Measurements from ENCODE around the gene USP47. TPM values are rescaled to one million over a fixed set of nuclear protein-coding genes. Genes with fewer than 3 reads are reported as not detected.

USP47 gene
- total and polyA plus RNA-seq, 2 of the 8 experiments (the other 6 are each of a cell fraction or from before 2014, with no cell fraction given): 4.2 to 21.3 TPM

DNA sequence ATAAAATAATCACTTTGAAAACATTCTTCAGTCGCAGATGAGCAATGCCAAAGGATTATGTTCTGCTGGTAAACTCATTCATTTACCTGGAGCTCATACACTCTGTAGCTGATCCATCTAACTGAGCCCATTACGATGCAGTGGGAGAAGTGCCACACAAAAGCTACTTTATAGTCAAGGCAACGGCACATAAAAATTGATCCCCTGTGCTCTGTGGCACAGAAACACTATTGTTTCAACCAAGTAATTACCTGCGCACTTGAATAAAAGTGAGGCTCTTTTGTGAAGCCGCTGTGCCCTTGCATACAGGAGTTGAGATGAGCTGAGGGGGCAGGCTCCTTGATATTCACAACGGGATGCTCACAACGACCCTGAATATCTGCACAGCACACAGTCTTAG, 159.4 kb downstream of the USP47 start:
- Histone ChIP-seq H2BK120ac (replicated peaks; ENCODE audit: low read depth, low read length) (no peak overlapping the region), H3K23ac (ENCODE audit: insufficient read length) (no peak overlapping the region), H2BK5ac (ENCODE audit: low read depth, low read length) (no peak overlapping the region), H2AK5ac (ENCODE audit: low read depth, low read length) (no peak overlapping the region), H3K4me1 (replicated peaks in 1 of 4; ENCODE audit: control insufficient read depth in 3 of 4, insufficient read depth in 4 of 4, low read length in 3 of 4) (no peaks in the 10 kb centered on the region), H3K18ac (ENCODE audit: extremely low read depth, low read length) (no peak overlapping the region), H2BK20ac (ENCODE audit: low read length) (no peak overlapping the region), H2BK15ac (ENCODE audit: low read length) (no peak overlapping the region), H3K27ac (ENCODE audit: low read depth, low read length) (no peak overlapping the region), H3K4ac (replicated peaks; ENCODE audit: insufficient read length, low read depth, low read length) (no peak overlapping the region), H3K9me3 (ENCODE audit: insufficient read depth in 2 of 2, low read depth in 1 of 2, low read length in 1 of 2) (no peaks in the 10 kb centered on the region), H3K4me2 (ENCODE audit: insufficient read depth in 1 of 2, low read depth in 2 of 2, low read length in 2 of 2) (no peak overlapping the region), H3K23me2 (ENCODE audit: low read depth, low read length) (no peaks in the 10 kb centered on the region), H3K79me1 (ENCODE audit: low read depth, low read length) (no peaks in the 10 kb centered on the region), H4K20me1 (replicated peaks in 1 of 2; ENCODE audit: control insufficient read depth in 1 of 2, insufficient read depth in 2 of 2, low read length in 2 of 2) (peaks cover 1 to 2% of the 10 kb centered on the region in 2 experiments), H3K36me3 (ENCODE audit: control insufficient read depth in 2 of 4, insufficient read depth in 4 of 4, low read length in 3 of 4) (peaks cover 5 to 18% (median 12%) of the 10 kb centered on the region in 4 experiments; a peak in 6 of 8 replicates), H2AFZ (ENCODE audit: low read length) (no peak overlapping the region), H4K8ac (ENCODE audit: extremely low read depth, insufficient read depth, low read length) (no peak overlapping the region), H3K79me2 (ENCODE audit: control insufficient read depth in 1 of 2, insufficient read depth in 2 of 2, low read length in 2 of 2) (no peaks in the 10 kb centered on the region), H3K56ac (replicated peaks; ENCODE audit: insufficient read length, low read depth, low read length) (no peak overlapping the region), H3K4me3 (ENCODE audit: extremely low read depth in 1 of 4, insufficient read depth in 2 of 4, low read depth in 3 of 4, low read length in 4 of 4) (no peak overlapping the region), H3K9ac (replicated peaks in 1 of 4; ENCODE audit: extremely low read depth in 1 of 4, low read depth in 3 of 4, low read length in 3 of 4) (no peak overlapping the region), H3K27me3 (replicated peaks in 1 of 4; ENCODE audit: control insufficient read depth in 3 of 4, extremely low read depth in 1 of 4, insufficient read depth in 3 of 4, low read length in 3 of 4) (no peaks in the 10 kb centered on the region), H4K5ac (ENCODE audit: insufficient read length, low read depth, low read length) (no peak overlapping the region), H2BK12ac (ENCODE audit: low read depth, low read length) (no peak overlapping the region), H4K91ac (replicated peaks; ENCODE audit: insufficient read length, low read length) (no peak overlapping the region), H3K14ac (ENCODE audit: insufficient read length) (no peak overlapping the region)
- no peak for DNase-seq (ENCODE audit: low read depth in 1 of 2, low spot score in 2 of 2)
- CTCF ChIA-PET (ENCODE audit: partially characterized antibody): interaction anchor here (1.2 kb wide), 1 partner anchor 21 kb away, joined by 3 read pairs; no protein-coding TSS in a partner anchor
- WGBS, 2 experiments (ENCODE audit: extremely low coverage in 1 of 2, insufficient coverage in 1 of 2, insufficient read length in 1 of 2, insufficient replicate concordance in 2 of 2, low coverage in 1 of 2, low lambda C conversion rate in 2 of 2, missing lambda C conversion rate in 1 of 2): 90% methylated on average over 7 of the region's 7 CpGs; no CpG with 5 or more reads in 1 of the 2 experiments
- POLR2A ChIA-PET (ENCODE audit: partially characterized antibody): interaction anchor here (1.0 kb wide), 1 partner anchor 10 kb away, joined by 3 read pairs; no protein-coding TSS in a partner anchor
- FAIRE-seq: no peak
- TF ChIP-seq CBX8 (IDR thresholded peaks at IDR 0.05; ENCODE audit: borderline replicate concordance, low read depth, low read length) (no peak), RAD21 (IDR thresholded peaks at IDR 0.05 in 1 of 2, conservative IDR thresholded peaks at IDR 0.05 in 1 of 2; ENCODE audit: low read depth in 2 of 2, low read length in 2 of 2) (no peak), CHD1 (IDR thresholded peaks at IDR 0.05; ENCODE audit: low read depth, low read length) (no peak)
- TF ChIP-seq, protein P1, sequence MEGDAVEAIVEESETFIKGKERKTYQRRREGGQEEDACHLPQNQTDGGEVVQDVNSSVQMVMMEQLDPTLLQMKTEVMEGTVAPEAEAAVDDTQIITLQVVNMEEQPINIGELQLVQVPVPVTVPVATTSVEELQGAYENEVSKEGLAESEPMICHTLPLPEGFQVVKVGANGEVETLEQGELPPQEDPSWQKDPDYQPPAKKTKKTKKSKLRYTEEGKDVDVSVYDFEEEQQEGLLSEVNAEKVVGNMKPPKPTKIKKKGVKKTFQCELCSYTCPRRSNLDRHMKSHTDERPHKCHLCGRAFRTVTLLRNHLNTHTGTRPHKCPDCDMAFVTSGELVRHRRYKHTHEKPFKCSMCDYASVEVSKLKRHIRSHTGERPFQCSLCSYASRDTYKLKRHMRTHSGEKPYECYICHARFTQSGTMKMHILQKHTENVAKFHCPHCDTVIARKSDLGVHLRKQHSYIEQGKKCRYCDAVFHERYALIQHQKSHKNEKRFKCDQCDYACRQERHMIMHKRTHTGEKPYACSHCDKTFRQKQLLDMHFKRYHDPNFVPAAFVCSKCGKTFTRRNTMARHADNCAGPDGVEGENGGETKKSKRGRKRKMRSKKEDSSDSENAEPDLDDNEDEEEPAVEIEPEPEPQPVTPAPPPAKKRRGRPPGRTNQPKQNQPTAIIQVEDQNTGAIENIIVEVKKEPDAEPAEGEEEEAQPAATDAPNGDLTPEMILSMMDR (IDR thresholded peaks at IDR 0.05; ENCODE audit: control extremely low read depth in 1 of 3, insufficient read depth in 1 of 3, low read depth in 1 of 3, low read length in 3 of 3): no peak
